AG04449 (cell line): ENCODE measurements around the gene PTPN4.

Experiments
- CTCF ChIA-PET: fragments of 350-600 bp; formaldehyde crosslinking; extraction: SDS; loops from one replicate; lab custom pipeline; 2021; ENCODE audit warnings: antibody characterized with exemption; lab: Yijun Ruan, JAX
- POLR2A ChIA-PET: fragments of 400-600, 350-600 bp; formaldehyde crosslinking; extraction: SDS; loops from one replicate; lab custom pipeline; 2020; ENCODE audit warnings: antibody characterized with exemption, inconsistent platforms; lab: Yijun Ruan, JAX
- DNase-seq: peaks from one replicate; pipeline ENCODE4 v3.0.0-alpha.2; 2010; ENCODE audit warnings: low read depth, low spot score
- H3K4me3 ChIP-seq: 2 replicates; pipeline ENCODE4 v1.5.1; 2011; ENCODE audit warnings: low read depth, mild to moderate bottlenecking, control low read depth, low read length
- CTCF ChIP-seq: IDR thresholded peaks from one replicate; pipeline ENCODE4 v1.5.1; 2011; ENCODE audit warnings: mild to moderate bottlenecking, moderate library complexity, low read length, control low read depth, inconsistent platforms; ENCODE audit not compliant: insufficient read depth; ENCODE audit errors: missing control alignments

PTPN4 gene

DNA sequence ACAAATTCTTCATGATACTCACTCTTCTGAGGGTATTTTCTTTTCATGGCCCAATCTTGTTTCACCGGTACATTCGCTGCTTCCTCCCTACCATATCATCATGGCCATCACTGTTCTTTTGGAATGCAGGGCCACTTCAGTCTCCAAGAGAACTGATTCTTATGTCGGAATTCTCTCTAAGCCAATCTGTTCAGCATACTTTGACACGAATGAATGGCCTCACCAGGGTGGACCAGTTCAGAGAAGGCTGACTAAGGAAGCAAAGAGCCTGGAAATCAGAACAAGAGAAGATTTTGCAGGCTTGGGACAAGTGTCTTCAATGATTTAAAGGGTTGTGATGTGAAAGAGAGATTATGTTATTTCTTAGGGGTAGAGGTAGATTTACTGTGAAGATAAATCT, 248.1 kb downstream of the PTPN4 start:
- ChIA-PET CTCF (interaction anchor here (0.6 to 0.9 kb wide), 2 partner anchors 8 to 1142 kb away, joined by 3 to 4 read pairs; no protein-coding TSS in a partner anchor), POLR2A (no interaction called here)
- no peak for DNase-seq
- no peak overlapping the region for H3K4me3 ChIP-seq
- TF ChIP-seq CTCF = no peak

GRCh38 chr2:120012363-120012762, 252.6 kb downstream of the PTPN4 start:
- ChIA-PET CTCF (interaction anchor here (0.8 to 1.3 kb wide), 4 partner anchors 8 to 163 kb away, joined by 3 to 4 read pairs (median 3); no protein-coding TSS in a partner anchor), POLR2A (interaction anchor here (0.8 to 0.9 kb wide), 2 partner anchors 57 to 146 kb away, joined by 3 to 4 read pairs; no protein-coding TSS in a partner anchor)
- DNase-seq = no peak
- no peak for TF ChIP-seq CTCF
- peak overlapping the region; percentile 84 for H3K4me3 ChIP-seq

DNA sequence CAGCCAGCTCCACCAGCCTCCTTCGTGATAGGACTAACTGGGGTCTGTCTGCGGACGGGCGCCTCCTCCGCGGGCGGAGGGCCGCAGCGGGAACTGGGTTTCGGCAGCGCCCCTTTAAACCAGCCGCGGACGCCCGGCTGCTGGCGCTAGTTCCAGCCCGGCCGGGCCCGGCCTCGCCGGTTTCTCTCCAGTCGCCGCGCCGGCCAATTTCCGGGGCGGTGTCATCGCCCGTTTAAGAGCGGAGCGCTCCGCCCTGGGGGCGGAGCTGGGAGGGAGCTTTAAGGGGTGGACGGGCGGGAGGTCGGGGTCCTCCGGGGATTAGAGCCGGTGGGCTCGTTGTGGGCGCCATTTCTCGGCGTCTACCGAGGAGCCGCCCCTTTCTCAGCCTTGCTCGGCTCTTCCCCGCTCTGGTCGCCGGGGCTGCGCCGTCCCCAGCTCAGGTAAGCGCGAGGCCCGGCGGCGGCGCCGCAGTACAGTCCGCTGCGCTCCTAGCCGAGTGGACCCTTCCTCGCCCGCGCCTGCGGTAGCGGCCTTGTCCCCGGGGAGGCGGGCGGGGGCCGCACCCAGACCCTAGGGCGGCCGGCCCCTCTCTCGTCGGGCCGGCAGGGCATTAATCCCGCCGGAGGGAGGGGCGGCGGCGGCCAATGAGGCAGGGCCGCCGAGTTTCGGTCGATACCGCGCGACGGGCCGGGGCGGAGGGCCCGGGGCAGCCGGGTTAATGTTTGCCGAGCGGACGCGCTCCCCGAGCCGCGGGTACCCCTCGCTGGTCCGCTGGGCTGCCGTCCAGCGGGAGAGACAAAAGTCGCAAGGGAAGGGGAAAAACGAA, 253.3 kb downstream of the PTPN4 start, which contains the start of gene EPB41L5:
Gene EPB41L5 (plus strand): TSS at position 307 of the 826 bp plus-strand sequence. CDS start 6,008 bp downstream, outside the sequence.
- ChIA-PET POLR2A (interaction anchor here (0.8 to 0.9 kb wide), 2 partner anchors 57 to 146 kb away, joined by 3 to 4 read pairs; no protein-coding TSS in a partner anchor), CTCF (interaction anchor here (0.8 to 1.3 kb wide), 4 partner anchors 9 to 162 kb away, joined by 3 to 4 read pairs (median 3); no protein-coding TSS in a partner anchor)
- H3K4me3 ChIP-seq = peak within 1 kb of the TSS; percentile 84
- peak; percentile 50 for DNase-seq
- TF ChIP-seq CTCF = no peak

DNA sequence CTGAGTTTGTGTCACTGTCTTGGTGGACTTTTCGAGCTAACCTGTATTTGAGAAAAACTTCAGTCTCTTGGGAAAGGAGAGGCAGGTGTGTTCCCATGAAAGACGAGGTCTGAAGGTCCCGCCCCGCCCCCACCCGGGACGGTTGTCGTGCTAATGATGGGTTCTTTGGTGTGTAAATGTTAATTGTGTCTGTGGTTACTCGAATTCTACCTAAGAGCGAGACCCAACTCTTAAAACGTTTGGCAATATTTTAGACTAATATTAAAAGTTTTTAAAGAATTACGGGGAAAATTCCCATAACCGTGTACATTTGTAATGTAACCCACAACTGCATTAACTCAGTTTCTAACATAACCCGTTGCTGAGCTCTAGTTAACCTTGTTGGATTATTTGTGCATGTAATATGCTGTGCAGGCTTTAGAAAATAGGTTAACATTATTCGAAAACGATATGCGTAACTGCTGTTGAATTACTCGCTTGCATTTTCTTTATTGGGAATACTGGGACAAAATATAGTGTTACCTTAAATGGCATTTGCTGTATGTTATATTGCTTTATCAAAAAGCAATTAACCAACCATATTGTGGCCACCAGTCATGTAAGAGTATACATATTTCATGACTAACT, 254.0 kb downstream of the PTPN4 start:
- POLR2A ChIA-PET = no interaction called here
- H3K4me3 ChIP-seq = peak overlapping the region; percentile 84
- no peak for TF ChIP-seq CTCF
- no peak for DNase-seq
- CTCF ChIA-PET = interaction anchor here (1.3 kb wide), 1 partner anchor 96 kb away, joined by 3 read pairs; no protein-coding TSS in a partner anchor

- no peak overlapping the region for H3K4me3 ChIP-seq
- POLR2A ChIA-PET = no interaction called here
- CTCF ChIA-PET = no interaction called here
- TF ChIP-seq CTCF = no peak
- DNase-seq = no peak
Measured at GRCh38 chr2:120014226-120014980, 254.7 kb downstream of the PTPN4 start.
